Thoracic aorta (tissue), 2 donors: ENCODE data around the gene UBR2. TPM values are rescaled to one million over a fixed set of nuclear protein-coding genes. Genes with fewer than 3 reads are reported as not detected.
"Not testable (repeated sequence)": the region's sequence is repeated elsewhere in the genome, so short reads cannot be mapped to it uniquely, and the experiment has no call there.

Experiments
- ATAC-seq: fragments of 150-250 bp; one replicate; pipeline ENCODE4 v1.8.0; 2017; ENCODE audit warnings: low read depth; ENCODE audit not compliant: insufficient number of reproducible peaks, low FRiP score
- DNase-seq: peaks from one replicate; pipeline ENCODE4 v3.0.0-alpha.2; 2020; ENCODE audit warnings: low spot score
- H3K27ac ChIP-seq, 2 donors: fragments of 200-600 bp; sonication (generic); 1 replicate in 1 of 2; 2 replicates in 1 of 2; pipeline ENCODE4 v1.5.1; 2016; ENCODE audit warnings: mild to moderate bottlenecking in 2 of 2, moderate library complexity in 2 of 2
- H3K27me3 ChIP-seq: fragments of 200-600 bp; sonication (generic); replicated peaks from 2 replicates; pipeline ENCODE4 v1.6.0; 2016; ENCODE audit warnings: mild to moderate bottlenecking; ENCODE audit not compliant: insufficient read depth
- H3K36me3 ChIP-seq: fragments of 200-600 bp; sonication (generic); one replicate; pipeline ENCODE4 v1.5.1; 2016
- H3K4me1 ChIP-seq, 2 donors: fragments of 200-600 bp; sonication (generic); 1 replicate in 1 of 2; 2 replicates in 1 of 2; pipeline versions ENCODE4 v1.5.1 to v1.6.0; 2016; ENCODE audit warnings: low read depth in 2 of 2, mild to moderate bottlenecking in 1 of 2; ENCODE audit not compliant: control insufficient read depth in 1 of 2
- H3K4me3 ChIP-seq: fragments of 200-600 bp; sonication (generic); 2 replicates; pipeline ENCODE4 v1.5.1; 2016; ENCODE audit warnings: mild to moderate bottlenecking
- H3K9me3 ChIP-seq: fragments of 200-600 bp; sonication (generic); 2 replicates; pipeline ENCODE4 v1.5.1; 2016
- CTCF ChIP-seq: fragments of 200-600 bp; sonication (generic); IDR thresholded peaks from one replicate; pipeline ENCODE4 v1.5.1; 2019; ENCODE audit warnings: antibody characterized with exemption
- total RNA-seq, 2 donors: library from RNA; depleted of rRNA; stranded (reverse); fragments of >200 nt; gene quantifications; one replicate each; pipeline versions ENCODE4 v1.1.0 to v1.2.3, GENCODE V29; 2016

UBR2 gene
- total RNA-seq, 2 donors from 2014 or later = 25.9 to 38.7 TPM

GRCh38 chr6:42555477-42556457 lies 8.1 kb upstream of the UBR2 start:
- no peaks in the 10 kb centered on the region for H3K27me3 ChIP-seq
- no peaks in the 10 kb centered on the region for H3K4me1 ChIP-seq
- TF ChIP-seq CTCF = no peak
- H3K4me3 ChIP-seq = no peak overlapping the region
- DNase-seq (no peak), ATAC-seq (no peak)
- H3K9me3 ChIP-seq = no peaks in the 10 kb centered on the region
- H3K36me3 ChIP-seq = no peaks in the 10 kb centered on the region
- no peak overlapping the region for H3K27ac ChIP-seq

- DNase-seq (no peak), ATAC-seq (no peak)
- Histone ChIP-seq H3K27me3 (no peaks in the 10 kb centered on the region), H3K4me3 (no peak overlapping the region), H3K4me1 (no peaks in the 10 kb centered on the region), H3K9me3 (no peaks in the 10 kb centered on the region), H3K36me3 (no peaks in the 10 kb centered on the region), H3K27ac (no peak overlapping the region)
- no peak for TF ChIP-seq CTCF
These were observed 7.4 kb upstream of the UBR2 start for GRCh38 chr6:42556462-42556861.

GRCh38 chr6:42559276-42559675 lies 4.6 kb upstream of the UBR2 start:
- H3K36me3 ChIP-seq, H3K4me1 ChIP-seq, H3K27me3 ChIP-seq, H3K4me3 ChIP-seq, H3K9me3 ChIP-seq, DNase-seq, H3K27ac ChIP-seq, ATAC-seq: not testable (repeated sequence)

GRCh38 chr6:42561986-42562385 lies 1.8 kb upstream of the UBR2 start:
- ATAC-seq (no peak), DNase-seq (no peak)
- H3K27ac ChIP-seq = no peak overlapping the region
- H3K36me3 ChIP-seq = no peaks in the 10 kb centered on the region
- no peak overlapping the region for H3K4me3 ChIP-seq
- H3K4me1 ChIP-seq = peaks cover 7 to 18% of the 10 kb centered on the region in 2 donors
- H3K9me3 ChIP-seq = no peaks in the 10 kb centered on the region
- no peaks in the 10 kb centered on the region for H3K27me3 ChIP-seq
- TF ChIP-seq CTCF = no peak

GRCh38 chr6:42562788-42563405 lies 932 bp upstream of the UBR2 start:
- ATAC-seq (no peak), DNase-seq (no peak)
- no peaks in the 10 kb centered on the region for H3K9me3 ChIP-seq
- peaks cover 12 to 25% of the 10 kb centered on the region in 2 donors for H3K4me1 ChIP-seq
- H3K27me3 ChIP-seq = no peaks in the 10 kb centered on the region
- H3K27ac ChIP-seq = no peak overlapping the region
- no peak for TF ChIP-seq CTCF
- H3K36me3 ChIP-seq = no peaks in the 10 kb centered on the region
- H3K4me3 ChIP-seq = no peak overlapping the region
